Neutrophil (primary cell): Measurements from ENCODE around the gene UBE2D2.
A peak's percentile ranks its signal among the peaks of the same experiment; 100 is the strongest.
"Not testable (repeated sequence)": the region's sequence is repeated elsewhere in the genome, so short reads cannot be mapped to it uniquely, and the experiment has no call there.

ENCODE experiments used
- H3K27ac ChIP-seq: fragments of 200-600 bp; sonication (generic); 2 replicates; pipeline ENCODE4 v1.5.1; 2016; ENCODE audit warnings: mild to moderate bottlenecking, moderate library complexity
- H3K27me3 ChIP-seq: fragments of 200-600 bp; sonication (generic); 2 replicates; pipeline ENCODE4 v1.6.0; 2016; ENCODE audit warnings: mild to moderate bottlenecking
- H3K36me3 ChIP-seq: fragments of 200-600 bp; sonication (generic); 2 replicates; pipeline ENCODE4 v1.5.1; 2017
- H3K4me1 ChIP-seq, 2 experiments: fragments of 200-600 bp in 1 of 2; sonication (generic) in 1 of 2; 1 replicate in 1 of 2; 2 replicates in 1 of 2; pipeline versions ENCODE4 v1.5.1 to v1.6.1; 2013 to 2016; ENCODE audit warnings: low read depth in 1 of 2, low read length in 1 of 2, mild to moderate bottlenecking in 1 of 2, moderate library complexity in 1 of 2; ENCODE audit not compliant: control insufficient read depth in 1 of 2, insufficient read depth in 1 of 2
- H3K4me3 ChIP-seq, 2 experiments: fragments of 200-600 bp in 1 of 2; sonication (generic) in 1 of 2; 1 replicate in 1 of 2; 2 replicates in 1 of 2; pipeline ENCODE4 v1.5.1; 2013 to 2016; ENCODE audit warnings: low read depth in 1 of 2, low read length in 1 of 2, mild to moderate bottlenecking in 1 of 2, moderate library complexity in 1 of 2
- H3K9me3 ChIP-seq: fragments of 200-600 bp; sonication (generic); 2 replicates; pipeline ENCODE4 v1.5.1; 2016
- CTCF ChIP-seq: fragments of 200-600 bp; sonication (generic); IDR thresholded peaks from 2 replicates; pipeline ENCODE4 v1.5.1; 2016; ENCODE audit warnings: antibody characterized with exemption

UBE2D2 gene

GRCh38 chr5:139528695-139529094 is 32.4 kb upstream of the UBE2D2 start:
- H3K36me3 ChIP-seq, H3K27me3 ChIP-seq, H3K27ac ChIP-seq, H3K9me3 ChIP-seq, H3K4me1 ChIP-seq, H3K4me3 ChIP-seq: not testable (repeated sequence)

- H3K36me3 ChIP-seq, H3K4me1 ChIP-seq, H3K9me3 ChIP-seq, H3K27me3 ChIP-seq, H3K27ac ChIP-seq, H3K4me3 ChIP-seq: not testable (repeated sequence)
Measured at GRCh38 chr5:139530079-139530478, 31.1 kb upstream of the UBE2D2 start.

- no peak overlapping the region for H3K27ac ChIP-seq
- no peaks in the 10 kb centered on the region for H3K36me3 ChIP-seq
- H3K4me3 ChIP-seq, result no peak overlapping the region
- H3K4me1 ChIP-seq, result no peaks in the 10 kb centered on the region
- TF ChIP-seq CTCF, result no peak
- H3K27me3 ChIP-seq, result no peaks in the 10 kb centered on the region
- no peaks in the 10 kb centered on the region for H3K9me3 ChIP-seq
Measured at GRCh38 chr5:139531772-139532169, 29.4 kb upstream of the UBE2D2 start.

- TF ChIP-seq CTCF, result no peak
- no peaks in the 10 kb centered on the region for H3K36me3 ChIP-seq
- H3K4me1 ChIP-seq, result peaks cover 5 to 9% of the 10 kb centered on the region in 2 experiments
- H3K27ac ChIP-seq, result no peak overlapping the region
- H3K9me3 ChIP-seq, result no peaks in the 10 kb centered on the region
- H3K27me3 ChIP-seq, result peaks cover 8% of the 10 kb centered on the region
- peak overlapping the region in 1 of 2 experiments; percentile 13 for H3K4me3 ChIP-seq
Measured at GRCh38 chr5:139543423-139543991, 17.6 kb upstream of the UBE2D2 start.

GRCh38 chr5:139546593-139546992 is 14.5 kb upstream of the UBE2D2 start:
- H3K27ac ChIP-seq, H3K4me3 ChIP-seq, H3K4me1 ChIP-seq, H3K36me3 ChIP-seq, H3K9me3 ChIP-seq: not testable (repeated sequence)
- H3K27me3 ChIP-seq, result peaks cover 19% of the 10 kb centered on the region

GRCh38 chr5:139549162-139549894 is 11.8 kb upstream of the UBE2D2 start:
- Histone ChIP-seq H3K9me3 (no peaks in the 10 kb centered on the region), H3K27ac (no peak overlapping the region), H3K27me3 (peaks cover 11% of the 10 kb centered on the region), H3K36me3 (no peaks in the 10 kb centered on the region), H3K4me1 (no peaks in the 10 kb centered on the region), H3K4me3 (no peak overlapping the region)
- TF ChIP-seq CTCF, result no peak

GRCh38 chr5:139550051-139550872 is 10.9 kb upstream of the UBE2D2 start:
- H3K36me3 ChIP-seq, H3K4me1 ChIP-seq, H3K4me3 ChIP-seq, H3K27ac ChIP-seq, H3K9me3 ChIP-seq: not testable (repeated sequence)
- H3K27me3 ChIP-seq, result peaks cover 11% of the 10 kb centered on the region
